BE2C (cell line): Measurements from ENCODE around the gene WFDC13.
"Not testable (repeated sequence)": the region's sequence is repeated elsewhere in the genome, so short reads cannot be mapped to it uniquely, and the experiment has no call there.

Source experiments
- DNase-seq: peaks from one replicate; pipeline ENCODE4 v3.0.0-alpha.2; 2020
- H3K27me3 ChIP-seq: fragments of 250-450 bp; sonication (Bioruptor Pico); 2 replicates; pipeline ENCODE4 v1.5.1; 2020; ENCODE audit warnings: mild to moderate bottlenecking
- H3K36me3 ChIP-seq: fragments of 250-450 bp; sonication (Bioruptor Pico); 2 replicates; pipeline ENCODE4 v1.5.1; 2020; ENCODE audit warnings: mild to moderate bottlenecking
- H3K4me1 ChIP-seq: fragments of 250-450 bp; sonication (Bioruptor Pico); 2 replicates; pipeline ENCODE4 v1.5.1; 2020
- H3K4me3 ChIP-seq: 2 replicates; pipeline ENCODE4 v1.5.1; 2011; ENCODE audit warnings: low read depth, low read length
- H3K9me3 ChIP-seq: fragments of 250-450 bp; sonication (Bioruptor Pico); 2 replicates; pipeline ENCODE4 v1.5.1; 2020
- TF ChIP-seq, protein P1 (sequence below): IDR thresholded peaks from 2 replicates; pipeline ENCODE4 v1.5.1; 2012; ENCODE audit warnings: mild to moderate bottlenecking, low read depth, low read length

WFDC13 gene

DNA sequence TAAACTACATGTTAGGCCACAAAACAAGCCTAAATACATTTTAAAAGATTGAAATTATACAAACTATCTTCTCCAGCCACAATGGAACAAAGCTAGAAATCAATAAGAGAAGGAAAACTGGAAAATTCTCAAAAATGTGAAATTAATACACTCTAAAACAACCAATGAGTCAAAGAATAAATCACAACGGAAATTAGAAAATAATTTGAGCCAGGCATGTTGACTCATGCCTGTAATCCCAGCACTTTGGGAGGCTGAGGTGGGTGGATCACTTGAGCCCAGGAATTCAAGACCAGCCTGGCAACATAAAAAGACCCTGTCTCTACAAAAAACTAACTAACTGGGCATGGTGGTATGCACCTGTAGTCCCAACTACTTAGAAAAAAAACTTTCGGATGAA lies 6.3 kb upstream of the WFDC13 start:
- H3K27me3 ChIP-seq = peaks cover 9% of the 10 kb centered on the region
- no peaks in the 10 kb centered on the region for H3K36me3 ChIP-seq
- TF ChIP-seq, protein P1, sequence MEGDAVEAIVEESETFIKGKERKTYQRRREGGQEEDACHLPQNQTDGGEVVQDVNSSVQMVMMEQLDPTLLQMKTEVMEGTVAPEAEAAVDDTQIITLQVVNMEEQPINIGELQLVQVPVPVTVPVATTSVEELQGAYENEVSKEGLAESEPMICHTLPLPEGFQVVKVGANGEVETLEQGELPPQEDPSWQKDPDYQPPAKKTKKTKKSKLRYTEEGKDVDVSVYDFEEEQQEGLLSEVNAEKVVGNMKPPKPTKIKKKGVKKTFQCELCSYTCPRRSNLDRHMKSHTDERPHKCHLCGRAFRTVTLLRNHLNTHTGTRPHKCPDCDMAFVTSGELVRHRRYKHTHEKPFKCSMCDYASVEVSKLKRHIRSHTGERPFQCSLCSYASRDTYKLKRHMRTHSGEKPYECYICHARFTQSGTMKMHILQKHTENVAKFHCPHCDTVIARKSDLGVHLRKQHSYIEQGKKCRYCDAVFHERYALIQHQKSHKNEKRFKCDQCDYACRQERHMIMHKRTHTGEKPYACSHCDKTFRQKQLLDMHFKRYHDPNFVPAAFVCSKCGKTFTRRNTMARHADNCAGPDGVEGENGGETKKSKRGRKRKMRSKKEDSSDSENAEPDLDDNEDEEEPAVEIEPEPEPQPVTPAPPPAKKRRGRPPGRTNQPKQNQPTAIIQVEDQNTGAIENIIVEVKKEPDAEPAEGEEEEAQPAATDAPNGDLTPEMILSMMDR = no peak
- no peaks in the 10 kb centered on the region for H3K4me1 ChIP-seq
- no peaks in the 10 kb centered on the region for H3K9me3 ChIP-seq
- no peak overlapping the region for H3K4me3 ChIP-seq
- DNase-seq = no peak

DNA sequence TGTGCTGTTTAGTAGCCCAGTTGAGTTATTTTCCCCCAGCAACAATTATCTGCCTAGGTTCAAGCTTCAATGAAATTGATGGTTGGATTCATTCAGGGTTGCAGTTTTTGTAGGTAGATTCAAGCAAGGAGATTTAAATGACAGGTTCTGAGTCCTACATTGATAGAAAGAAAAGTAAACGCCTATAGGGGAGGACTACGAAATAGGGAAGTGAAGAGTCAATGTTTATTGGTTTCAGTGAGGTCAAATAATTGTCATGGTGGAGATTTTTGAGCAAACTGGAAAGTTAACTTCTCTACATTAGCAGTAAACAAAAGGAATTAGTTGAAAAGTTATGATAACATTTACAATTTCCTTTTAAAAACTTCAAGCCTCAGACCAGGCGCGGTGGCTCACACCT lies 734 bp upstream of the WFDC13 start:
- Histone ChIP-seq H3K36me3 (no peaks in the 10 kb centered on the region), H3K4me1 (no peaks in the 10 kb centered on the region), H3K27me3 (peaks cover 17% of the 10 kb centered on the region), H3K4me3 (no peak overlapping the region), H3K9me3 (no peaks in the 10 kb centered on the region)
- DNase-seq = no peak
- TF ChIP-seq, protein P1 = no peak

DNA sequence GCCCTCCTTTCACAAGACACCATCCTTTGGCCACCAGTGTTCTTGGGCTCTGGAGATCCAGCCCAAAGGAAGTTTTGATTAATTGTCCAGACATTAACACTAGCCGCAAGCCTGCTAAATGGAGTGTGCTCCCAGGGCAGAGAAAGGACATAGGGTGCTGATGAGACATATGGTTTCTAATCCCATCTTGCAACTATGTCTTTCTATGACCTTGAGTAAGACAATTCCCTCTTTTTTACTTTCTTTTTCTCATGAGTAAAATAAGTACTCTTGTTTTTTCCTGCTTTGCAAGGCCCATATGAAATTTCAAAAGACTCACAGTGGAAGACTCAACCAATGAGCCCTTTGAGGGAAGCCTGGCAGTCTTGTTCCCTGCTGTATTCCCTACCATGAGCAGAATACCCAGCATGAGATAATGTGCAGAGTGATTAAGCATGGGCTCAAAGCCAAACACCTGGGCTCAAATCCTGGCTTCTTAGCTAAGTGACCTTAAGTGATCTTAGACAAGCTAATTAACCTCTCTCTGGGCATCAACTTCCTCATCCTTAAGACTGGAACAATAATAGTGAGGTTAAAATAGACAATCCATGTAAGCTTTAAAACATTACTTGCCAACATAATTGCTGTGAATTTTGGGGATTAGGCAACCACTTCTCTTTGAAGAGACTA lies 3.3 kb downstream of the WFDC13 start, which contains the start of gene WFDC10B:
Gene WFDC10B, minus strand, starts transcription at position 51 of the 669 bp plus-strand sequence. CDS start 19,027 bp downstream, outside the sequence.
- no peak for DNase-seq
- Histone ChIP-seq H3K4me3 (no peak within 1 kb of the TSS), H3K36me3 (no peaks in the 10 kb centered on the region), H3K4me1 (no peaks in the 10 kb centered on the region), H3K9me3 (no peaks in the 10 kb centered on the region), H3K27me3 (peaks cover 7% of the 10 kb centered on the region)
- TF ChIP-seq, protein P1 = no peak

DNA sequence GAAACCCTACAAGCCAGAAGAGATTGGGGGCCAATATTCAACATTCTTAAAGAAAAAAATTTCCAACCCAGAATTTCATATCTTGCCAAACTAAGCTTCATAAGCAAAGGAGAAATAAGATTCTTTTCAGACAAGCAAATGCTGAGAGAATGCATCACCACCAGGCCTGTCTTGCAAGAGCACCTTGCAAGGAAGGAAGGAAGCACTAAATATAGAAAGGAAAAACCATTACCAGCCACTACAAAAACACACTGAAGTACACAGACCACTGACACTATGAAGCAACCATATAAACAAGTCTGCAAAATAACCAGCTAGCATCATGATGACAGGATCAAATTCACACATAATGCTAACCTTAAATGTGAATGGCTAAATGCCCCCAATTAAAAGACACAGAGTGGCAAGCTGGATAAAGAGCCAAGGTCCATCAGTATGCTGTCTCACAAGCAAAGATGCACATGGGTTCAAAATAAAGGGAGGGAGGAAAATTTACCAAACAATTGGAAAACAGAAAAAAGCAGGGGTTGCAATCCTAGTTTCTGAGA lies 14.4 kb downstream of the WFDC13 start:
- not testable (repeated sequence) for H3K4me3 ChIP-seq, DNase-seq, H3K4me1 ChIP-seq, H3K9me3 ChIP-seq, H3K36me3 ChIP-seq, H3K27me3 ChIP-seq

DNA sequence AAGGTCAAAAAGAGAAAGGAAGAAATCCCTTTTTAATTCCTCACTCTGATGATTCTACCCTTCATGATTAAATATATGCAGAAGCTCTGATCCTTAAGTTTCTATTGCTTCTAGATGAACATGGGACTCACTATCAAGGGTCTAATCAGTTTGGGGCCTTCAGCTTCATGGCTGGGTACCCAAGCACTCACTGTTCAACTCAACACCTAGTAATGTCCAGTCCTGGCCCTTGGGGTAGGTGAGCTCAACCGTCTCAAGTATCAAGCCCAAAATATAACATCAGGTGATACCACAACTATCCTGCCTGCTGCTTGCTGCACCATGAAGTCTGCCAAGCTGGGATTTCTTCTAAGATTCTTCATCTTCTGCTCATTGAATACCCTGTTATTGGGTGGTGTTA lies 20.2 kb downstream of the WFDC13 start, which contains the start of gene SPINT4:
Gene SPINT4, plus strand, starts transcription at position 301 of the 400 bp plus-strand sequence. Its CDS starts 21 bp downstream, at position 322.
- TF ChIP-seq, protein P1 = no peak
- no peak for DNase-seq
- Histone ChIP-seq H3K4me1 (no peaks in the 10 kb centered on the region), H3K36me3 (no peaks in the 10 kb centered on the region), H3K27me3 (no peaks in the 10 kb centered on the region), H3K4me3 (no peak within 1 kb of the TSS), H3K9me3 (no peaks in the 10 kb centered on the region)

DNA sequence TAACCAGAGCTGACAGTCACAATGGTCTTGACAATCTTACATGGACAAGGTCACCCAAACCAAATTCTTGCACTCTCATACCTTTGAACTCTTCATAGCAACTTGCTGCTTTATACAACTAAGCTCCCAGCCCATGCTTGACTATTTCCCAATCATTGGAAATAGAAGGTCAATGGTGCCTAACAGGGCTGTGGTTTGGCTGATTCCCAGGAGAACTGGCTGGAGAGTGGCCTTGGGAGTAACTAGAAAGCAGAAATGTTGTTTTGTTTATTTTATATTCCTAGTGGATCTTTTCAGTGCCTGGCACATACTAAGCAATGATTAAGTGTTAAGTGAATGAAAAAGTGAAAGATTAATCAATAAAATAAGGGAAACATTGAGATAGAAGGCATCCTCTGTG lies 23.3 kb downstream of the WFDC13 start:
- no peaks in the 10 kb centered on the region for H3K9me3 ChIP-seq
- TF ChIP-seq, protein P1 = no peak
- H3K4me1 ChIP-seq = no peaks in the 10 kb centered on the region
- no peak overlapping the region for H3K4me3 ChIP-seq
- H3K36me3 ChIP-seq = no peaks in the 10 kb centered on the region
- no peaks in the 10 kb centered on the region for H3K27me3 ChIP-seq
- DNase-seq = no peak
